LNCAP (cell line): ENCODE results near the gene ABCC12.

Experiments
- TF ChIP-seq, protein P1 (sequence below): fragments of 450-650 bp; IDR thresholded peaks from 2 replicates; pipeline ENCODE4 v1.5.1; 2017; ENCODE audit warnings: mild to moderate bottlenecking

ABCC12 gene

DNA sequence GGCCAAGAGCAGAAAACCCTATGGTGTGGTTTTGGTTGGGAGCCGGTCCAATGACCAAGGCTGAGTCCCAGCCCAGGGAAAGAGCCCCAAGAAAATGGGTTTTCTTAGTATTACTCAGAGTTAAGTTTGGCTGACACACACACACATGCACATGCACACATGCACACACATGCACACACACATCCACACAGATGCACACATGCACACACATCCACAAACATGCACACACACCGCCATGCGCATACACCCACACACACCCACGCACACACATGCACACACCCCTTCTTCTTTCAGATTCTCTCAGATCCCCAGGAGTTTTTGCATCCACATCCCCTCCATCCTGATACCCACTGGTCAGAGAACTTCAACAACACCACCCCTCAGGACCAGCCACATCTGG, 9.1 kb downstream of the ABCC12 start:
- TF ChIP-seq, protein P1, sequence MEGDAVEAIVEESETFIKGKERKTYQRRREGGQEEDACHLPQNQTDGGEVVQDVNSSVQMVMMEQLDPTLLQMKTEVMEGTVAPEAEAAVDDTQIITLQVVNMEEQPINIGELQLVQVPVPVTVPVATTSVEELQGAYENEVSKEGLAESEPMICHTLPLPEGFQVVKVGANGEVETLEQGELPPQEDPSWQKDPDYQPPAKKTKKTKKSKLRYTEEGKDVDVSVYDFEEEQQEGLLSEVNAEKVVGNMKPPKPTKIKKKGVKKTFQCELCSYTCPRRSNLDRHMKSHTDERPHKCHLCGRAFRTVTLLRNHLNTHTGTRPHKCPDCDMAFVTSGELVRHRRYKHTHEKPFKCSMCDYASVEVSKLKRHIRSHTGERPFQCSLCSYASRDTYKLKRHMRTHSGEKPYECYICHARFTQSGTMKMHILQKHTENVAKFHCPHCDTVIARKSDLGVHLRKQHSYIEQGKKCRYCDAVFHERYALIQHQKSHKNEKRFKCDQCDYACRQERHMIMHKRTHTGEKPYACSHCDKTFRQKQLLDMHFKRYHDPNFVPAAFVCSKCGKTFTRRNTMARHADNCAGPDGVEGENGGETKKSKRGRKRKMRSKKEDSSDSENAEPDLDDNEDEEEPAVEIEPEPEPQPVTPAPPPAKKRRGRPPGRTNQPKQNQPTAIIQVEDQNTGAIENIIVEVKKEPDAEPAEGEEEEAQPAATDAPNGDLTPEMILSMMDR: no peak

DNA sequence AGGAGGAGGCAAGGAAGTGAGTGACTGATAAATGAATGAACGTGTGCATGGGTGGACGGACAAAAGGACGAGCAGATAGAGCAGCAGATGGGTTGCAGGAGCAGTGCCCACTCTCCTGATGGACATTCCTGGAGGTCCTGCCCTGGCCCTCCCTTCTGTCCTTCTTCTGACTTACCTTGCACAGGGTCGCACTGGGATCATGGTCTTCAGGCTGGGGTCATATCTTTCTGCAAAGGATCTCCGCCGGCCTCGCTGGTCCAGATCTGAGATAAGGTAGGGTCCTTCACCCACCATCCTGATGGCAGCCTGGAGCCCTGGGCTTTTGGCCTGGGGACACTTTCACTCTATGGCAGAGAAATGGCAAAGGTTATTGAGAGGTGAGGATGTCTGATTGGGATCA, 9.7 kb downstream of the ABCC12 start:
- TF ChIP-seq, protein P1: no peak

DNA sequence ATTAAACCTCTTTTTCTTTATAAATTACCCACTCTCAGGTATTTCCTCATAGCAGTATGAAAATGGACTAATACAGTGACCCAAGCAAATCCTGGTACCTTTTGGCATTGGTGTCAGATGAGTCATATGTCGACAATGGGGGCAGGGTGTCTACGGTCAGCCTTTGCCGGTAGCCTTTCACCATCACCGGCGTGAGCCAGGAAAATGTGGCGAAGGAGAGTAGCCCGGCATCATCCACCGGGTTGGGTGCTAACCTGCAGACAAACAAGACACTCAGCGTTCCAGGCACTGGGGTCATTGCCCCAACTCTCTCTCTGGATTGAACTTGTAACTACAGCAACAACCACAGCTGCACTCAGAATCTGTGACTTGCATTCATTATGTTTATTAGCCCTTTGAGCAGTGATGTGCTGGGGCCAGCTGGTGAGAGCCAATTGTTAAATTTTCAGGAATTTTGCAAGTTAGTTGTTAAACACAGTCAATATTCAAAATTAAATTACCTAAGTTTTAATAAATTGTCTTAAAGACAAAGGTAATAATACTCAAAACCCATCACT, 11.9 kb downstream of the ABCC12 start:
- TF ChIP-seq, protein P1: no peak

DNA sequence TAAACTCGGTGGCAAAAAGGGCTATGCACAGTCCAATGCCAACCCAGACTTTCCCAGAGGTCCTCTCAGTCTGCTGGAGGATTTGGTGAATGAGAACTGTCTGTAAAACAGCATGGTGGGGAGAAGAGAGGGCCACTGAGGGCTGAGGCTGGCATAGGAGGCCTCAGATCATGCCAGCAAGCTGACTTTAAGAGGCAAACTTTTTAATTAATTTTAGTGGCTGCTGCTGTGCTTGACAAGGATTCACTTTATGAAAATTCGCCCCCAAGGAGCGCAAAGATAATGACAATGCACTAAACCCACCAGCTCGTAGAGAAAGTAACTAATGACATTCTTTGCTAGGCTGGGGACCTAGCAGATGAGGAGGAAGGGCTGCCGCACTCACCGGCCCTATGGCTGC, 15.0 kb downstream of the ABCC12 start:
- TF ChIP-seq, protein P1: no peak

DNA sequence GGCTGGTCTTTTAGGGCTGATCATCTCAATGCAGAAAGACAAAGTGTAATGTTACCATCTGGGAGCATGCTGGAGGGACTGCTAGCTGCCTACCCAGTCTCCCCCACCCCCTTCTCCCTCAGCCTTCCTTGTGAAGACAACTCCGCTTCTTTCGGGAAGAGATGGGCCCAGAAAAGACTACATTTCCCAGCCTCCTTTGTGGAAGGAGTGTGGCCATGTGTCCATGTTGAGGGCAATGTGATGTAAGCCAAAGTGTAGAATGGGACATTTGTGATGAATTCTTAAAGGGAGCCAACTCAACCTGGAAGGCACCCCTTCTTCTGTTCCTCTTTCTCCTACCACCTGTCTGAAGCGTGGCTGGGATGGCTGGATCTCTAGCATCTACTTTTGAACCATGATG, 16.3 kb downstream of the ABCC12 start:
- TF ChIP-seq, protein P1: no peak

DNA sequence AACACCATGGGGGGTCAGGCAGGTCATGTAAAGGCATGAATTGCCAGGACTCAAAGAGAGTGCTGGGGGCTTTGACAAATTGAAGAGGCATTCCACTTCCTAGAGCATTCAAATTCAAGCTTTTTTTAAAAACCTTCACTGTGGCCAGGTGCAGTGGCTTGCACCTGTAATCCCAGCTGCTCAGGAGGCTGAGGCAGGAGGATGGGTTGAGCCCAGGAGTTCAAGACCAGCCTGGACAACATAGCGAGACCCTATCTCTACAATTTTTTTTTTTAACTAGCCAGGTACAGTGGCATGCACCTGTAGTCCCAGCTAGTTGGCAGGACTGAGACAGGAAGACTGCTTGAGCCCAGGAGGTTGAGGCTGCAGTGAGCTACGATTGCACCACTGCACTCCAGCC, 17.2 kb downstream of the ABCC12 start:
- TF ChIP-seq, protein P1: no peak

DNA sequence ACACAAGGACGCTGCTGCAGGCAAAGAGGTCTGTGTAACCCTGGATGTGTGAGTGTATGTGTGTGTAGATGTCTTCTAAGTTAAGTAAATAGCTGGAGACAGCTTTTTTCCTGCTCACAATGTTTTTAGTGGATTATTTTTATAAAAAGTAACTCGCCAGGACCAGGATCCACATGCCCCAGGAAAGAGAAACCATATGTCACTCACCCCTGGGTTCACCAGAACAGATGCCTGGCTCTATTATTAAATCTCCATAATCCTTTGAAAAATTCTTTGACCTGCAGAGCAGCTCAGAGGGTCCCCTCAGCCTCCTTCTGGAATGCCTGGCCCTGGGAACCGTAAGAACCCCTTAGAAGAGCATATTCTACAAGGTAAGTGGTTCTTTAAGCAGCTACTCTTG, 18.0 kb downstream of the ABCC12 start:
- TF ChIP-seq, protein P1: no peak
